NCI-H1417 (cell line): ENCODE data around the gene CCDC185.

ENCODE experiments used
- DNase-seq, 3 experiments: peaks; one replicate each; lab custom pipeline; 2025; lab: John Stamatoyannopoulos, UW

Gene CCDC185

GRCh38 chr1:223393275-223394214 is at the start of gene CCDC185:
Gene CCDC185 (plus strand): TSS chr1:223393415. CDS start chr1:223393476, 61 bp downstream.
- DNase-seq = peak in 2 of 3 experiments; percentile 50 to 70

DNA sequence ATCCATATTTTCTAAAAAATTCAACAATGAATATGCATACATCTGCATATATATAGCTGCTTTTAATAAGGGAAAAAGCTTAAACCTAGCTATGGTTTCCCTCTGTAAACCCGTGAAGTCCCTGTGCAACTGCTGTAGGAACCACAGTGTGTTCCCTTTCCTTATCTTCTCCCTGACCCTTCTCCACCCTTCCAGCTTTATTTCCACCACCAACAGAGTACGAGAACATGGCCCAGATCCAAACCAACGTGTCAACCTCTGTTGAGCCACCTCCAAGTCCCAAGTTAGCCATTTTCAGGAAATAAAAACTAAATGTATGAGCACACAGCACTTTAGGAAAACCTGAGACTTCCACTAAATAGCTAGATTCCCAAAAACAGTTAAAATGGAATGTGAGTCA is 49.5 kb upstream of the CCDC185 start:
- DNase-seq = no peak

DNA sequence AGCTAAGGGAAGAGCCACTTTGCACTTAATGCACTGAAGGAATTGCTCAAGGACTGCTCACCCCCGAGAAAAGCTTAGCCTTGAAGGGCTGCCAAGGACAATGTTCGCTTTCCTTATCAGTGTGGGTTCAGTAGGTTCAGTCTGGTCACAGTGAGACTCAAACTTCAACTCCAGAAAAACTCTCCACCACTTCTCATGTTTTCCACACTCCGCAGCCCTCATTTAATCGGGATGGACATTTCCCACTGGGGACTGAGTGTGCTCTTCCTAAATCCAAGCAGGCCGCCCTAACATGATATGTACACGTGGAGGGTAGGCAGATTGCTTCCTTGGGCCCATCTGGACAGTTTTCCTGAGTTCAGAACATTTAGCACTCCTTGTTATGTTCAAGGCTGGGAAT is 48.7 kb upstream of the CCDC185 start:
- no peak for DNase-seq

GRCh38 chr1:223345720-223346119 is 47.5 kb upstream of the CCDC185 start:
- DNase-seq = peak in 1 of 3 experiments; percentile 3

DNA sequence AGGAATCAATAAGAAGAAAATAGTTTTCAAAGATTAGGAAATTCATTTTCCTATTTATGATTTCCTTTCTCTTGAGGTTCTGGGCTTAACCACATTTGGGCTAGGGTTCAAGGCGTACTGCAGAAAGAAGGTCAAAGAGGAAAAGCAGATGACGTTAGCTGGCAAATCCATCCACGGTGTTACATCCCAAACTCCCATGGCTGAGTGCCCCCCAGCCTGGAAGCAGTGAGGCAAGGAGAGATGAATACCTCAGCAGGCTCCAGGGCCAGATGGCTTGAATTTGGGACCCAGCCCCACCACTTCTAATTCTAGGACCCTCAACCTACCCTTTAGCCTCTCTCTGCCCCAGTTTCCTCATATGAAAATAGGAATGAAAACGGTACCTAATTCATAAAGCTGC is 46.9 kb upstream of the CCDC185 start:
- no peak for DNase-seq

- no peak for DNase-seq
Measured at GRCh38 chr1:223347583-223347982, 45.6 kb upstream of the CCDC185 start.

- no peak for DNase-seq
Measured at GRCh38 chr1:223348439-223348838, 44.8 kb upstream of the CCDC185 start.

- no peak for DNase-seq
Measured at GRCh38 chr1:223349241-223349640, 44.0 kb upstream of the CCDC185 start.

- DNase-seq = peak in 1 of 3 experiments; percentile 4
Measured at GRCh38 chr1:223350361-223350908, 42.8 kb upstream of the CCDC185 start.

DNA sequence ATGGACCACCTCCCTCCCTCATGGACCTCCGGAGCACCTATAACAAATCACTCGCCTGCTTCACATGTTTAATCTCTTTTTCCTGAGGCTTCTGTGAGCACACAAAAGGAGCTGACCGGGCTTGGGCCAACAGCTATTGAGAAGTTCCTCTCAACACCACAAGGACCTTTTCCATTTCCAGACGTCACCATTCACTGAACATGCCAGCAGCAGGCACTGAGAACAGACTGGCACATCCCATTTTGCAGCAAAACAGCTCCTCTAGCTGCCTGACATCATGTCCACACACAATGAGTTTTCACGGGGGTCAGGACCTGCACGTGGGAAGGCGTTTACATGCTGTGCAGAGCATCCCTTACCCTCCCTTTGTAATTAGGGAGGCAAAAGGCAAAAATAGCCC is 40.3 kb upstream of the CCDC185 start:
- DNase-seq = peak in 1 of 3 experiments; percentile 5

DNA sequence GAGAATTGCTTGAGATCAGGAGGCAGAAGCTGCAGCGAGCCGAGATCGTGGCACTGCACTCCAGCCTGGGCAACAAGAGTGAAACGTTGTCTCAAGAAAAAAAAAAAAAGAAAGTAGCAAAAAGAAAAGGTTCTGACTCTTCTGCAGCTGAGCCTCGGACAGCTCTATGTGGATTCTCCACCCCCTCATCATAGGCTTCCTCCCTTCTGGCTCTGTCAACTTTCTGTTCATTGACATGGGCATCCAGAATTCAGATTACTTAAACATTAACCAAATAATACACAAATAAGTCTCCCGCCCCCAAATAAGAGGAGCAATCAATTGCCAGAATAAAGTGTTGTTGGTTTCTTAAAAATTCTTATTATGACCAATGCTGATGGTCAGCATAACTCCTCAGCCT is 39.3 kb upstream of the CCDC185 start:
- DNase-seq = no peak

DNA sequence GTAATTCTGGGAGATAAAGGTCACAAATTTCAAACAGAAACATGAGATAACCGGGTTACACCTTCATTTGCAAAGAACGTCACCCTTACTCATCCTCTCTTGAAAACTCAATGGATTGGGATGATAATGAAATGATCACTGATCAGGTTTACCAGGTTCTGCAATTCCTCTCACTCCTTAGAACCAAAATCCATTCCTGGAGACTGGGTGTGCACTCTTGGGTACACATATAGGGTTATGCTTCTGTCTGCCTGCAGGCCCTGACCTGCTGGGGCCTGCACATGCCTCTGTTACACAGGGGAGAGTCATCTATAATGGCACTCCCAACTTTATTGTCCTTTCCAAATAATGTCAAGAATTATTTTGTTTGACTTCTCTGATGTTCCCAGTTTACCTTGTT is 37.5 kb upstream of the CCDC185 start:
- DNase-seq = no peak

DNA sequence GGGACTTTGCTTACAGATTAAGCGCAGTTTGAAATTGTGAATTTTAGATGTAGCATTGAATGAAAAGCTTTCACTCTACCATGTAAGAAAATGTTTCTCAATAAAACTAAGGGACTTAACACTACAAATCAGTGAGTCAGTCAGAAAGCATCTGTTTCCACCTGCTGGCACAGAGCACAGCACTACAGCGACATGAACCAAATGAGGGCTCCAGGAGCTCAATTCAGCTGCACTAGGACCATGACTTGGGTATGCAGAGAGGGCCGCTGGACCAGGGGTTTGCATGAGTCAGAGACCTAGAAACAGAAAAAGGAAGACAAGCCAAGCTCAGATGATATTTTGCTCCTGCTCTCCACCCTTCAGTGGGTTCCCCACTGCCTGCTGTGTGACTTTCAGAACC is 34.4 kb upstream of the CCDC185 start:
- peak in 1 of 3 experiments; percentile 3 for DNase-seq

DNA sequence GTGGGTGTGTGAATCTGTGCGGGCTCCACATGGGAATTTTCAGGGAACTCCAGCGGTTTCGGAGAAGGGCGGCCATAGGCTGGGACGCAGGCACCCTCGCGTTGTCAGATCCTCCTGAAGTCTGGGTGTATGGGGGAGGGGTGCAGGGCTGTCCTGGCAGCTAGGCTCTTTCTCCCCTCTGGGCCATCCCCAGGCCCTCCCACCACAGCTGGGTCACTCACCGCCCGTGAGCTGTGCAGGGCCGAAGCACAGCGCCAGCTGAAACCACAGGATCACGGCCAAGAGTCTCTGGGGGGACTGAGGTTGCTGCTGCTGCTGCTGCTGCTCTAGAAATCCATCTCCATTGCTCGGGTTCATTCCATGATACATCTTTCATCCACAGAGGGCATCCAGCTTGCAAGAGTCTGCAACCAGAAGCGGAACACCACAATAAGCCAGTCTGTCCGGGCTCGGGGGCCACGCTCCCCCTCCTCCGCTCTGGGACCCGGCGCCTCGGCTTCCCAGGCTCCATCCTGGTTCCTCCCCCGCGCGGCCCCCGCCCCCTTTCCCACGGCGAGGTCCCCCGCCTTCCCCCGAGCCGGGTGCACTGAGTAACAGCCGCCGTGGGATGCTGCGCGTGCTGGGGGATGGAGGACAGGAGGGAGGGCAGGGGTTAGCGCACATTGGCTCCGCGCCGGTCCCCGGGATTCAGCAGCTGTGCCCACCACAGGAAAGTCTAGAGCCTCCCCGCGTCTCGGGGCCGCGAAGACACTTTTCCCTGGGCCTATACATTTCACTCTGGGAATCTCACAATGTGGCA is 30.0 kb upstream of the CCDC185 start:
- peak; percentile 37 to 83 (median 67) for DNase-seq

DNA sequence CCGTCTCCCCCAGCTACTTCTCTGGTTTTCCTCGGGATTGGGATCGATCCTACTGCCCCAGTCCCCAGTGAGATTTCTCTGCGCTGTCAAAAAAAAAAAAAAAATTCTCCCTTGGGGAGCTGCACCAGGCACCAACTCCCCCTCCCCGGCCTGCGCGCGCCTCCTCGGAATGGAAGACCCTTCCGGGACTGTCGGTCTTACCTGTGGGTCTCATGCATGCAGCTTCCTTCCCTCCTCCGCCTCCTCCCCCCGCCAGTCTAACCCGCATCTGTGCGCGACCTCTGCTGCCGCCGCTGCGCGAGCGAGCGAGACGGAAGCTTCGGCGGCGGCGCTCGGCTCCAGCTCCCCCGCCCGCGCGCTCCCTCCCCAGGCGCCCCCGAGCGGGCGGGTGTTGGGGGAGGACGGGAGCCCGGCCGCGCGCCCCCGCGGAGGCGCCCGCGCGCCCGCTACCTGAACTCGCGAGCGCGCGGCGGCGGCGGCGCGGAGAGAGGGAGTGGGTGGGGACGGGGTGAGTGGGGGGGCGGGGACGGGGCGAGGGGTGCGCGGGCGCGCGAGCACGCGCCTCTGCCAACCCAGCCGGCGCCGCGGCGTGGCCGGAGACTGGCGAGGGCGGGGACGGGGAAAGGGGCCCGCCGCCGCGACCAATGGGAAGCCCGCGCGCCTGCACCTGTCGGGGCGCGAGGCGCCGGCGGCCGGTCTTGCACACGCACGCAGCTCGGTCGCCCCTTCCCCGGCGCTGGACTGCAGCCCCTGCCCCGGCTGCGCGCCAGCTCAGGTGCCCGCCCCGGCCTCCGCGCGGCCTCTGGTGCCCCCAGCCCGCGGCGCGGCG is 29.1 kb upstream of the CCDC185 start, which contains the start of gene SUSD4:
TSS of gene SUSD4 (minus strand) at position 321 of the 829 bp plus-strand sequence. CDS start 751 bp downstream, outside the sequence.
- DNase-seq = peak; percentile 78 to 92 (median 91)

DNA sequence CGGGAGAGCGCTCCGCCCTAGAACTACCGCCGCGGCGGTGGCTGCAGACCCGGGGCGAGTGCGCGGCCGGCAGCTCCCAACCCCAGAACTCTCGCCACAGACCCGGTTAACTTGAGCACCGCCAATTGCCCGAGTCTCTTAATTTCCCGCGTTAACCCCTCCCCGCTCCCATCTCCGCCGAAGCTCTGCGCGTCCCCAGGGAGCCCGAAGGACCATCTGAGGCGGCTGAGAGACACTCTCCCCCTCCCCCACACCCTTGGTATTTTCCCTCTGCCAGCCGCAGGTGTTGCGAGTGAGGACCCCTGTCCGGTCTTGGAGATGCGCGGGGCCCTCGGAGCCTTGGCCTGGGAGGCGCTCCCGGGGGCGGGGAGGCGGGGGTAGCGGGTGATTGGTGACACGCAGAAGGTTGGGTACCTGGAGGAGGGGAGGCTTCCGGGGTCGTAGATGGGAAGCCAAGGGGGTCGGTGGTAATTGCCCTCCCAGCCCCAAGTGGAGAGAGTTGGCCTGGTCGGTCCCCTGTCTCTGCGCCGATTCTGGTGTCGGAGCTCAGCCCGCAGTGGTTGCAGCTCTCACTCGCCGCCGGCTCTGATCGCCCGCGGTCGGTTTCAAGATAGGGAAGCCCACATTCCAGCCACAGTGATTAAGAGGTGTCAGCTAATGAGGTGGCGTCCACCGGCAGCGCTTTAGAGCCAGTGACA is 28.4 kb upstream of the CCDC185 start:
- DNase-seq = peak in 2 of 3 experiments; percentile 70 to 84

DNA sequence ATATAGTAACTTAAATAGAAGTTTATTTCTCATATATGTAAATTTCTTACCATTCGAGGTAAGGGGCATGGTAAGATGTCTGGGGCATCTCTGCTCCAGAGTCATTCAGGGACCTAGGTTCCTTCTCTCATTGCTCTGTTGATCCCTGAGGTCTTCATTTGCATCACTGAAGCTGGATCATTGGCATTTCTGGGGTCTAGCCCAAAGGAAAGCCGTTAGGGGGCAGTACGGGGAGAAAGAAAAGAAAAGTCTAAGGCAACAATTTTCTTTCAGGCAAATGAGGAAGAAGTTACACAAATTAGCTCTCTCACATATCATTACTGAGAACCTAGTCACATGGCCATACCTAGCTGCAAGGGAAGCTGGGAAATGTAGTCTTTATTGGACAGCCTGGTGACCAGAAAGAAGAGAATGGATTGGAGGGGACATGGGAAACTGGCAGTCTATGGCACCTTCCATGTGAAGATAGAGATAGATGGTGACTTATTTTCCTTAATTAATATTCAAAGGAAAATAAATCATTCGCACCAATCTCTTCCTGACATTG is 19.1 kb upstream of the CCDC185 start:
- DNase-seq = no peak

GRCh38 chr1:223378754-223379153 is 14.5 kb upstream of the CCDC185 start:
- DNase-seq = peak in 1 of 3 experiments; percentile 7

- no peak for DNase-seq
Measured at GRCh38 chr1:223386013-223386412, 7.2 kb upstream of the CCDC185 start.

- DNase-seq = no peak
Measured at GRCh38 chr1:223390618-223391017, 2.6 kb upstream of the CCDC185 start.
